ENCODE data around the gene EFNA3. TPM values are rescaled to one million over a fixed set of nuclear protein-coding genes. Genes with fewer than 3 reads are reported as not detected.

EFNA3 gene
- total RNA-seq, 5 donors from 2014 or later (not counting 1 experiment from before 2014, with no cell fraction given) = 0.68 to 2.6 (median 2.3) TPM; not detected in 1

GRCh38 chr1:155048449-155049334 is 29.9 kb upstream of the EFNA3 start:
- no peaks in the 10 kb centered on the region for H3K9me3 ChIP-seq
- 100% methylated on average over 3 of the region's 8 CpGs for WGBS (ENCODE audit: insufficient coverage)
- peak overlapping the region in 1 of 3 donors; percentile 11 for H3K4me3 Mint-ChIP-seq
- H3K36me3 Mint-ChIP-seq = no peaks in the 10 kb centered on the region
- H3K4me1 Mint-ChIP-seq = peaks cover 20 to 37% (median 32%) of the 10 kb centered on the region in 3 donors
- DNase-seq (no peak), ATAC-seq (replicated peaks in 1 of 4) (no peak)
- H3K27ac ChIP-seq (ENCODE audit: low read length) = no peak overlapping the region
- H3K4me3 ChIP-seq (ENCODE audit: control insufficient read depth in 1 of 2, extremely low read depth in 1 of 2, low read length in 1 of 2) = no peak overlapping the region
- H3K4me1 ChIP-seq (ENCODE audit: control insufficient read depth in 1 of 2, extremely low read depth in 1 of 2, insufficient read depth in 2 of 2, low read length in 2 of 2) = peaks cover 4 to 32% of the 10 kb centered on the region in 2 experiments
- no peaks in the 10 kb centered on the region for H3K9me3 Mint-ChIP-seq
- H3K36me3 ChIP-seq (ENCODE audit: control insufficient read depth in 2 of 2, extremely low read depth in 1 of 2, insufficient read depth in 1 of 2, low read length in 1 of 2) = no peaks in the 10 kb centered on the region
- CTCF ChIA-PET = interaction anchor here in 1 of 2 donors (0.7 to 1.8 kb wide), 2 partner anchors 11 to 22 kb away, joined by 6 read pairs; no protein-coding TSS in a partner anchor
- peaks cover 0 to 16% of the 10 kb centered on the region in 2 experiments for H3K27me3 ChIP-seq (replicated peaks in 1 of 2; ENCODE audit: control insufficient read depth in 2 of 2, extremely low read depth in 1 of 2, insufficient read depth in 2 of 2, low read length in 1 of 2)
- POLR2A ChIA-PET = interaction anchor here in 1 of 2 donors (0.6 kb wide), 1 partner anchor 50 kb away, joined by 10 read pairs; no protein-coding TSS in a partner anchor
- peaks cover 0 to 1% of the 10 kb centered on the region in 2 donors for H3K27me3 Mint-ChIP-seq
- H3K27ac Mint-ChIP-seq = no peak overlapping the region

GRCh38 chr1:155049651-155050559 is 28.7 kb upstream of the EFNA3 start:
- POLR2A ChIA-PET = no interaction called here

GRCh38 chr1:155050560-155051341 is 27.9 kb upstream of the EFNA3 start, which contains the start of gene ADAM15:
ADAM15 (plus strand) TSS chr1:155051316; CDS start chr1:155051387, 71 bp downstream.
- H3K9me3 Mint-ChIP-seq = no peaks in the 10 kb centered on the region
- DNase-seq (peak in 34 of 35 experiments; percentile 47 to 88 (median 70)), ATAC-seq (replicated peaks in 1 of 4) (peak; percentile 86 to 89 (median 88))
- H3K4me3 Mint-ChIP-seq = peak within 1 kb of the TSS; percentile 79 to 88 (median 85)
- H3K4me1 ChIP-seq (ENCODE audit: control insufficient read depth in 1 of 2, extremely low read depth in 1 of 2, insufficient read depth in 2 of 2, low read length in 2 of 2) = peaks cover 4 to 32% of the 10 kb centered on the region in 2 experiments
- no peaks in the 10 kb centered on the region for H3K27me3 Mint-ChIP-seq
- ChIA-PET POLR2A (interaction anchor here (0.6 kb wide), 3 partner anchors 127 to 491 kb away, joined by 3 to 5 read pairs (median 3); no protein-coding TSS in a partner anchor), CTCF (interaction anchor here (0.6 to 1.6 kb wide), 16 partner anchors 9 to 1460 kb away, joined by 3 to 11 read pairs (median 4); partner anchors contain the start of genes FLAD1 (in 1 of the 2) and KRTCAP2 (in 1 of the 2))
- peaks cover 0 to 6% of the 10 kb centered on the region in 2 experiments for H3K27me3 ChIP-seq (replicated peaks in 1 of 2; ENCODE audit: control insufficient read depth in 2 of 2, extremely low read depth in 1 of 2, insufficient read depth in 2 of 2, low read length in 1 of 2)
- no peaks in the 10 kb centered on the region for H3K36me3 ChIP-seq (ENCODE audit: control insufficient read depth in 2 of 2, extremely low read depth in 1 of 2, insufficient read depth in 1 of 2, low read length in 1 of 2)
- peaks cover 14 to 26% (median 20%) of the 10 kb centered on the region in 3 donors for H3K4me1 Mint-ChIP-seq
- H3K9me3 ChIP-seq = no peaks in the 10 kb centered on the region
- H3K36me3 Mint-ChIP-seq = no peaks in the 10 kb centered on the region
- peak within 1 kb of the TSS; percentile 49 for H3K27ac ChIP-seq (ENCODE audit: low read length)
- peak within 1 kb of the TSS; percentile 81 to 84 for H3K4me3 ChIP-seq (ENCODE audit: control insufficient read depth in 1 of 2, extremely low read depth in 1 of 2, low read length in 1 of 2)
- peak within 1 kb of the TSS; percentile 74 to 83 for H3K27ac Mint-ChIP-seq
- WGBS (ENCODE audit: insufficient coverage) = under 1% methylated on average over 91 of the region's 99 CpGs

More at GRCh38 chr1:155049651-155050559, 28.7 kb upstream of the EFNA3 start:
- H3K27ac Mint-ChIP-seq = peak overlapping the region; percentile 39 to 74
- WGBS (ENCODE audit: insufficient coverage) = 31% methylated on average over 4 of the region's 10 CpGs
- Histone ChIP-seq H3K36me3 (ENCODE audit: control insufficient read depth in 2 of 2, extremely low read depth in 1 of 2, insufficient read depth in 1 of 2, low read length in 1 of 2) (no peaks in the 10 kb centered on the region), H3K4me1 (ENCODE audit: control insufficient read depth in 1 of 2, extremely low read depth in 1 of 2, insufficient read depth in 2 of 2, low read length in 2 of 2) (peaks cover 4 to 32% of the 10 kb centered on the region in 2 experiments), H3K27me3 (replicated peaks in 1 of 2; ENCODE audit: control insufficient read depth in 2 of 2, extremely low read depth in 1 of 2, insufficient read depth in 2 of 2, low read length in 1 of 2) (peaks cover 0 to 6% of the 10 kb centered on the region in 2 experiments), H3K4me3 (ENCODE audit: control insufficient read depth in 1 of 2, extremely low read depth in 1 of 2, low read length in 1 of 2) (peak overlapping the region; percentile 81 to 84), H3K9me3 (no peaks in the 10 kb centered on the region), H3K27ac (ENCODE audit: low read length) (no peak overlapping the region)
- no peaks in the 10 kb centered on the region for H3K27me3 Mint-ChIP-seq
- CTCF ChIA-PET = interaction anchor here (0.6 to 1.6 kb wide), 9 partner anchors 10 to 1153 kb away, joined by 3 to 6 read pairs (median 3); partner anchors contain the start of genes FLAD1 (in 1 of the 2) and KRTCAP2 (in 1 of the 2)
- no peak for ATAC-seq (replicated peaks in 1 of 4)
- no peaks in the 10 kb centered on the region for H3K9me3 Mint-ChIP-seq
- peaks cover 17 to 32% (median 24%) of the 10 kb centered on the region in 3 donors for H3K4me1 Mint-ChIP-seq
- no peak for DNase-seq
- peak overlapping the region; percentile 79 to 88 (median 85) for H3K4me3 Mint-ChIP-seq
- no peaks in the 10 kb centered on the region for H3K36me3 Mint-ChIP-seq

GRCh38 chr1:155051342-155051776 is 27.3 kb upstream of the EFNA3 start:
- Histone ChIP-seq H3K9me3 (no peaks in the 10 kb centered on the region), H3K27ac (ENCODE audit: low read length) (peak overlapping the region; percentile 9), H3K4me3 (ENCODE audit: control insufficient read depth in 1 of 2, extremely low read depth in 1 of 2, low read length in 1 of 2) (peak overlapping the region; percentile 58 to 66), H3K36me3 (ENCODE audit: control insufficient read depth in 2 of 2, extremely low read depth in 1 of 2, insufficient read depth in 1 of 2, low read length in 1 of 2) (no peaks in the 10 kb centered on the region), H3K27me3 (replicated peaks in 1 of 2; ENCODE audit: control insufficient read depth in 2 of 2, extremely low read depth in 1 of 2, insufficient read depth in 2 of 2, low read length in 1 of 2) (peaks cover 0 to under 1% of the 10 kb centered on the region in 2 experiments), H3K4me1 (ENCODE audit: control insufficient read depth in 1 of 2, extremely low read depth in 1 of 2, insufficient read depth in 2 of 2, low read length in 2 of 2) (peaks cover 4 to 32% of the 10 kb centered on the region in 2 experiments)
- Mint-ChIP-seq H3K27me3 (no peaks in the 10 kb centered on the region), H3K4me1 (peaks cover 14 to 26% (median 20%) of the 10 kb centered on the region in 3 donors), H3K36me3 (peaks cover 4% of the 10 kb centered on the region), H3K9me3 (no peaks in the 10 kb centered on the region), H3K27ac (peak overlapping the region in 1 of 2 donors; percentile 61), H3K4me3 (peak overlapping the region; percentile 72 to 88 (median 78))
- ChIA-PET CTCF (interaction anchor here (0.6 to 1.6 kb wide), 13 partner anchors 8 to 1459 kb away, joined by 3 to 11 read pairs (median 4); partner anchors contain the start of genes FLAD1 (in 1 of the 2) and KRTCAP2 (in 1 of the 2)), POLR2A (interaction anchor here (0.6 kb wide), 3 partner anchors 126 to 491 kb away, joined by 3 to 5 read pairs (median 3); no protein-coding TSS in a partner anchor)
- 2% methylated on average over 31 of the region's 31 CpGs for WGBS (ENCODE audit: insufficient coverage)
- peak in 2 of 4 experiments; percentile 2 to 3 for ATAC-seq (replicated peaks in 1 of 4)
- no peak for DNase-seq

- Histone ChIP-seq H3K4me3 (ENCODE audit: control insufficient read depth in 1 of 2, extremely low read depth in 1 of 2, low read length in 1 of 2) (peak overlapping the region; percentile 58 to 66), H3K36me3 (ENCODE audit: control insufficient read depth in 2 of 2, extremely low read depth in 1 of 2, insufficient read depth in 1 of 2, low read length in 1 of 2) (no peaks in the 10 kb centered on the region), H3K9me3 (no peaks in the 10 kb centered on the region), H3K27ac (ENCODE audit: low read length) (peak overlapping the region; percentile 9), H3K4me1 (ENCODE audit: control insufficient read depth in 1 of 2, extremely low read depth in 1 of 2, insufficient read depth in 2 of 2, low read length in 2 of 2) (peaks cover 4 to 32% of the 10 kb centered on the region in 2 experiments), H3K27me3 (replicated peaks in 1 of 2; ENCODE audit: control insufficient read depth in 2 of 2, extremely low read depth in 1 of 2, insufficient read depth in 2 of 2, low read length in 1 of 2) (no peaks in the 10 kb centered on the region)
- H3K9me3 Mint-ChIP-seq = no peaks in the 10 kb centered on the region
- WGBS (ENCODE audit: insufficient coverage) = 3% methylated on average over 26 of the region's 27 CpGs
- peaks cover 14 to 26% (median 20%) of the 10 kb centered on the region in 3 donors for H3K4me1 Mint-ChIP-seq
- ATAC-seq (replicated peaks in 1 of 4) (peak; percentile 38 to 42 (median 40)), DNase-seq (peak in 27 of 35 experiments; percentile 13 to 60 (median 40))
- no peaks in the 10 kb centered on the region for H3K27me3 Mint-ChIP-seq
- peaks cover 8% of the 10 kb centered on the region for H3K36me3 Mint-ChIP-seq
- ChIA-PET CTCF (interaction anchor here (0.6 to 1.6 kb wide), 17 partner anchors 8 to 535 kb away, joined by 3 to 11 read pairs (median 5); partner anchors contain the start of genes FLAD1 (in 1 of the 2) and KRTCAP2 (in 1 of the 2)), POLR2A (interaction anchor here in 1 of 2 donors (0.6 kb wide), 1 partner anchor 443 kb away, joined by 3 read pairs; no protein-coding TSS in a partner anchor)
- H3K4me3 Mint-ChIP-seq = peak overlapping the region; percentile 72 to 88 (median 78)
- H3K27ac Mint-ChIP-seq = peak overlapping the region; percentile 27 to 61
These were observed 26.7 kb upstream of the EFNA3 start for GRCh38 chr1:155051777-155052398.
